AG09319 (cell line): Measurements from ENCODE around the gene NCKAP5.

Experiments
- DNase-seq: peaks from one replicate; pipeline ENCODE4 v3.0.0-alpha.2; 2010; ENCODE audit warnings: low read depth; ENCODE audit errors: extremely low read depth
- TF ChIP-seq, protein P1 (sequence below): IDR thresholded peaks from 2 replicates; pipeline ENCODE4 v1.5.1; 2011; ENCODE audit warnings: low read depth, mild to moderate bottlenecking, inconsistent platforms, low read length, moderate library complexity

NCKAP5 gene

DNA sequence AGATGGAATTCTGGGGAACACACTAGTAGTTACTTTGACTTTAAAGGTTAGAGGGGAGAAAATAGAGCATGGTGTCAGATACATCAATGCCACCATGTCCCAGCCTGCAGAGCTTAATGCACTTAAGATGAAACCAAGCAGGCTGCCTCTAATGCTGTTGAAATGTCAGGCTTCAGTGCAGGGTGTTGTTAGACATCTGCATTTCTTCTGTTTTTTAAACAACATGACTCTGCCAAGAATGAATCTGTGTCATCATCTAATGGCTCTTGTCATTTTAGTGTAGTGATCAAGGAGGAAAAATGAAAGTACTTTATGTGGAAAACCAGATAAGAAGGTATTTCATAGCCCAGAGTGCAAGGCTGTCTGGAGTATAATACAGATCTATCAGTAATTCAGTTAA lies 928.1 kb downstream of the NCKAP5 start:
- TF ChIP-seq, protein P1, sequence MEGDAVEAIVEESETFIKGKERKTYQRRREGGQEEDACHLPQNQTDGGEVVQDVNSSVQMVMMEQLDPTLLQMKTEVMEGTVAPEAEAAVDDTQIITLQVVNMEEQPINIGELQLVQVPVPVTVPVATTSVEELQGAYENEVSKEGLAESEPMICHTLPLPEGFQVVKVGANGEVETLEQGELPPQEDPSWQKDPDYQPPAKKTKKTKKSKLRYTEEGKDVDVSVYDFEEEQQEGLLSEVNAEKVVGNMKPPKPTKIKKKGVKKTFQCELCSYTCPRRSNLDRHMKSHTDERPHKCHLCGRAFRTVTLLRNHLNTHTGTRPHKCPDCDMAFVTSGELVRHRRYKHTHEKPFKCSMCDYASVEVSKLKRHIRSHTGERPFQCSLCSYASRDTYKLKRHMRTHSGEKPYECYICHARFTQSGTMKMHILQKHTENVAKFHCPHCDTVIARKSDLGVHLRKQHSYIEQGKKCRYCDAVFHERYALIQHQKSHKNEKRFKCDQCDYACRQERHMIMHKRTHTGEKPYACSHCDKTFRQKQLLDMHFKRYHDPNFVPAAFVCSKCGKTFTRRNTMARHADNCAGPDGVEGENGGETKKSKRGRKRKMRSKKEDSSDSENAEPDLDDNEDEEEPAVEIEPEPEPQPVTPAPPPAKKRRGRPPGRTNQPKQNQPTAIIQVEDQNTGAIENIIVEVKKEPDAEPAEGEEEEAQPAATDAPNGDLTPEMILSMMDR = no peak
- DNase-seq = no peak

DNA sequence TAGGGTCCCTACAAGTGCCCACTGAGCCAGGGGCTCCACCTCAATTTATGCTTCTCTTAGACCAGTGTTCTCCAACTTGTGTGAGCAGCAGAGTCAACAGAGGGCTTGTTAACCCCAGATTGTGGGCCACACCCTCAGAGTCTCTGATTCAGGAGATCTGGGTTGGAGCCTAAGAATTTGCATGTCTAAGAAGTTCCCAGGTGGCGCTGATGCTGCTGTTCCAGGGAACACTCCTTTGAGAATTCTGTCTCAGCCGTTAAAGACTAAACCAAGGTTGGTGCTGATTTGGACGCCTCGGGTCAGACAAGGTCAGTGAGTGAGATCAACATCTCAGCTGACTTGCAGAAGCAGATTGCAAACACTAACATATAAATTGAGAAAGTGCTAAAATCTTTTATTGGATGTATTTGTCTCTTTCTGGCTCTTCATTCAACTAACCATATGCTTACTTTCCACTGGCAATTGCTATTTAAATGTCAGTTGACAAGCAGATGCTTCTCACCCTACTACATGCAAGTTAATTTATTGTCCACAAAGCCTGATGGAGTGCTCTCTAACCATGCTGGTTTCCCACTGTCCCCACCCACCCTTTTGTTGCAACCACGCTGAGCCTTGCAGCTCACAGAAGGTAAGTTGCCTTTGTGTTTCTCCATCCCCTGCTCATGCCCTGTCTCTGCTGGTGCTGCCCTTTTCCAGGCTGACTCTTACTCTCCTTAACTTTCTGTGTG lies 929.8 kb downstream of the NCKAP5 start:
- TF ChIP-seq, protein P1 = no peak
- no peak for DNase-seq

DNA sequence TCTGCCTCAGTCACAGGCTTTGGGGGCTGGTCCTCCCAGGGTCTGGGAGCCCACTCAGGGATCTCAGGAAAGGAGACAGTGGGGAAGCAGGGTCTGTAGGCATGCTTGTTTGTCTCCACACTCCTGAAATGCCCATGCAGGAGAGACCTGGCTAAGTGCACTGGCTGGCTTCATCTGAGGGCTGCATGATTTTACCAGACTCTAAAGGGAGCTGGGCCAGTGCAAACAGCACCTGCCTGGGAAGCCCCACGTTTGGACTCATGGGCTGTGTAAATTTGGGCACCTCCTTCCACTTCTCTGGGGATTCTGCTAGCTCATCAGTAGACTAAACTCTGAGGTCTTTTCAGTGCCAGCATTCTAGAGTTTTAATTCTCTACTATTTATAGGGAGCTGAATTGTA lies 931.9 kb downstream of the NCKAP5 start:
- no peak for DNase-seq
- TF ChIP-seq, protein P1 = no peak

DNA sequence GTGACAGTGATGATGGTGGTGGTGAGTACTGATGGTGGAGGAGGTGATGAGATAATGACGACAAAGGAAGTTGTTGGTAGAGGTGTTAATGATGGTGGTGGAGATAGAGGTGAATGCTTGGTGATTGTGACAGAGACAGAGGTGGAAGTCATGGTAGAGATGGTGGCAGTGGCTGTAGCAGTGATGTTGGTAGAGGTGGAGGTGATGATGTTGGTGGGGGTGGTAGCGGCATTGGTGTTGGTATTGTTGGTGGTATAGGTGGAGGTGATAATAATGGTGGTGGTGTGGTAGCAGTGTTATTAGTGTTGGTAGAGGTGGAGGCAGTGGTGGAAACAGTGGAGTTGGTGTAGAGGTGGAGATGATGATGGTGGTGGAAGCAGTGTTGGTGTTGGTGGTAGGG lies 934.6 kb downstream of the NCKAP5 start:
- TF ChIP-seq, protein P1 = no peak
- DNase-seq = no peak

DNA sequence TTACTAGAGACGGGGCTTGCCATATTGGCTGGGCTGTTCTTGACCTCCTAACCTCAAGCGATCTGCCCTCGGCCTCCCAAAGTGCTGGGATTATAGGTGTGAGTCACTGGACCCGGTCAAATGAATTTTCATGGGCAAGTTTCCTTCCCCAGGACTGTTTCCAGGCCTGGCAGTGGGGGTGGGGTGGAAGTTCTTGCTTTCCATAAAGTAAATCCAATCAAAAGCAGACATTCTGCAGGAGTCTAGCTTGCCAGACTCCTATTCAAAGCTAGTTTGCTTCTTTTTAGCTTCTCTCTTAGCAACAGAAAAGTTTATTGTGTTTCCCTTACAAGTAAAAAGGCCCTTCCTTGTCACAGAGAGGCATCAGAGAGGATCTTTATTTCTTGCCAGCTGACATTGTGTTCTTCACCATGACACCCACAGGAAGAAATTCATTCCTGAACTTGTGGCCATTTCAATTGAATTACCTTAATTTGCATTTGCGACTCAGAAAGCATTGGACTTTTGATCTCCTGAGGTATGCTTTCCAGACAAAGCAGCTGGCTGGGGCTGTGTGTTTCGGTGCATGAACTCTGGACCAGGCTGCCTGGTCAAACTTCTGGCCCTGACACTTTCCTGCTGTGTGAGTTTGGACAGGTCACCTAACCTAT lies 936.1 kb downstream of the NCKAP5 start:
- TF ChIP-seq, protein P1 = no peak
- DNase-seq = peak; percentile 30

DNA sequence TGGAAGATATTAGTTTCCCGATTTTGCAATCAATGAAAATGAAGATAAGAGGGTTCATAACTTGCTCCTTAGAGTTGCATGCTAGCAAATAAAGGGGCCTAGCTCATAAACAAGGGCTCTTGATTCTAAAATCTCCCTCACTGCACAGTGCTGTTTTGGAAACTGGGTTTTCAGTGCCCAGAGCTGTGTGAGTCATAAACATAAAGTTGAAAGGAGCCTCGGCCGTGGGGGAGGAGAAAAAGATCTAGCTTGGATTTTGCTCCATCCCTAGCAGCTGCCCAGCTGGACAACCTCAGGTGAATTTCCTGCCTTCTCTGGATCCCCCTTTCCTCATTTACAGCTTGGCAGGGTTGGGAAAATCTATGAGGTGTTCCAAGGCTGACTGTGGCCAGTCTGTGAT lies 940.7 kb downstream of the NCKAP5 start:
- TF ChIP-seq, protein P1 = no peak

DNA sequence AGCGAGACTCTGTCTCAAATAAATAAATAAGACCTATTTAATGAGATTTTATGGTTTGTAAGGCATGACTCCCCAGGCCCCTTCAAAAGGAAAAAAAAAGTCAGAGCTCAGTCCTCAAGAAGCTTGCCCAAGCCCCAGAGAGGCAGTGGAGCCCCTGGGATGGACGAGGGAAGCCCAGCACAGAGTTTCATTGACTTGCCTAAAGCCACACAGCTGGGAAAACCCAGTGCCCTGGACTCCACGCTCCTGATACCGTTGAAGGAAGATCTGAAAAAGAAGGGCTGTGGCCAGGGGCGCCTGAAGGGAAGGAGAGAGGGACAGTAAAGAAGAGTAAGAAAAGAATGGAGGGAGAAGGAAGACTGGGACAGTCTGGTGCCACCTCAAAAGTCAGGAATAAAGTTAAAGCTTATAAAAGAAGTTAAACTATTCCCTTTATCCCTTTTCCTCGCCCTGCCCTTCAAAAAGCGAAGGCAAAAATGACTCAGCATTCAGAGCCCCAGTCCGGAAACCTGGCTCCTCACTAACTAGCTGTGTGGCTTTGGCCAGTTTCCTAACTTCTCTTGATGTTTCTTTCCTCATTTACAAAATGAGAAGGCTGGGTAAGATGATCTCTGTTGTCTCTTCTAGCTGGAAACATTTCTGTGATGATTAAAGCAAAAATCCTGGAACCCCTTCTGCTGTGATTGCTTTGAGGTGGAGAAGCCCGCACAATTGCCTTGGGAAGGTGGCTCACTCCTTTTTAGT lies 945.0 kb downstream of the NCKAP5 start:
- peak; percentile 64 for DNase-seq

More for the DNA sequence above, 940.7 kb downstream of the NCKAP5 start:
- no peak for DNase-seq

More for the DNA sequence above, 945.0 kb downstream of the NCKAP5 start:
- TF ChIP-seq, protein P1 = no peak
